Calu3 (cell line): ENCODE results near the gene LOXHD1. TPM values are rescaled to one million over a fixed set of nuclear protein-coding genes. Genes with fewer than 3 reads are reported as not detected.

Experiments used
- BruUV-seq: library from RNA; stranded (reverse); fragments of 400-500 nt; replicated peaks from 2 replicates; lab custom pipeline; 2021; lab: Mats Ljungman, UMichigan
- CTCF ChIA-PET: fragments of 300-600 bp; sonication (Branson Sonifier 250); formaldehyde crosslinking; loops from one replicate; lab custom pipeline; 2022; ENCODE audit warnings: antibody characterized with exemption; lab: Charles Lee
- DNase-seq: peaks from one replicate; pipeline ENCODE4 v3.0.0; 2022
- H3K27ac Mint-ChIP-seq: one replicate; pipeline ENCODE4 v1.8.0; 2022; ENCODE audit warnings: mixed read lengths; ENCODE audit not compliant: unreplicated experiment
- H3K27me3 Mint-ChIP-seq: one replicate; pipeline ENCODE4 v1.8.0; 2022; ENCODE audit warnings: mixed read lengths; ENCODE audit not compliant: unreplicated experiment
- H3K36me3 Mint-ChIP-seq: one replicate; pipeline ENCODE4 v1.8.0; 2022; ENCODE audit warnings: mild to moderate bottlenecking, moderate library complexity, mixed read lengths; ENCODE audit not compliant: insufficient read depth, unreplicated experiment
- H3K4me1 Mint-ChIP-seq: one replicate; pipeline ENCODE4 v1.8.0; 2022; ENCODE audit warnings: mild to moderate bottlenecking, low read depth, mixed read lengths; ENCODE audit not compliant: unreplicated experiment
- H3K4me3 Mint-ChIP-seq: one replicate; pipeline ENCODE4 v1.8.0; 2022; ENCODE audit warnings: mild to moderate bottlenecking, low read depth, moderate library complexity, mixed read lengths; ENCODE audit not compliant: unreplicated experiment
- H3K9me3 Mint-ChIP-seq: one replicate; pipeline ENCODE4 v1.8.0; 2022; ENCODE audit warnings: low read depth, mixed read lengths; ENCODE audit not compliant: unreplicated experiment
- intact Hi-C: fragments of 100-400 bp; cut with micrococcal nuclease; formaldehyde crosslinking; loops from one replicate; pipeline ENCODE4 v1.10.0; 2022; ENCODE audit not compliant: unreplicated experiment
- total RNA-seq: library from RNA; stranded (reverse); gene quantifications from 2 replicates; pipeline ENCODE4 v1.2.3, GENCODE V29; 2022
- TF ChIP-seq, protein P1 (sequence below): fragments of 200-600 bp; IDR thresholded peaks from one replicate; pipeline ENCODE4 v1.8.0; 2022; ENCODE audit warnings: antibody characterized with exemption; ENCODE audit not compliant: unreplicated experiment

LOXHD1 gene
- total RNA-seq, 1 experiment from 2014 or later: not detected

GRCh38 chr18:46639386-46639785, 17.6 kb downstream of the LOXHD1 start:
- Mint-ChIP-seq H3K27me3 (peaks cover 90% of the 10 kb centered on the region), H3K9me3 (no peaks in the 10 kb centered on the region), H3K36me3 (no peaks in the 10 kb centered on the region), H3K27ac (no peak overlapping the region), H3K4me3 (no peak overlapping the region), H3K4me1 (no peaks in the 10 kb centered on the region)
- CTCF ChIA-PET: no interaction called here
- intact Hi-C loops: no loop called here
- DNase-seq: no peak
- no TSS peak for BruUV-seq
- TF ChIP-seq, protein P1, sequence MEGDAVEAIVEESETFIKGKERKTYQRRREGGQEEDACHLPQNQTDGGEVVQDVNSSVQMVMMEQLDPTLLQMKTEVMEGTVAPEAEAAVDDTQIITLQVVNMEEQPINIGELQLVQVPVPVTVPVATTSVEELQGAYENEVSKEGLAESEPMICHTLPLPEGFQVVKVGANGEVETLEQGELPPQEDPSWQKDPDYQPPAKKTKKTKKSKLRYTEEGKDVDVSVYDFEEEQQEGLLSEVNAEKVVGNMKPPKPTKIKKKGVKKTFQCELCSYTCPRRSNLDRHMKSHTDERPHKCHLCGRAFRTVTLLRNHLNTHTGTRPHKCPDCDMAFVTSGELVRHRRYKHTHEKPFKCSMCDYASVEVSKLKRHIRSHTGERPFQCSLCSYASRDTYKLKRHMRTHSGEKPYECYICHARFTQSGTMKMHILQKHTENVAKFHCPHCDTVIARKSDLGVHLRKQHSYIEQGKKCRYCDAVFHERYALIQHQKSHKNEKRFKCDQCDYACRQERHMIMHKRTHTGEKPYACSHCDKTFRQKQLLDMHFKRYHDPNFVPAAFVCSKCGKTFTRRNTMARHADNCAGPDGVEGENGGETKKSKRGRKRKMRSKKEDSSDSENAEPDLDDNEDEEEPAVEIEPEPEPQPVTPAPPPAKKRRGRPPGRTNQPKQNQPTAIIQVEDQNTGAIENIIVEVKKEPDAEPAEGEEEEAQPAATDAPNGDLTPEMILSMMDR: no peak

GRCh38 chr18:46636040-46636630, 20.9 kb downstream of the LOXHD1 start:
- Mint-ChIP-seq H3K27ac (no peak overlapping the region), H3K4me3 (no peak overlapping the region), H3K9me3 (no peaks in the 10 kb centered on the region), H3K4me1 (no peaks in the 10 kb centered on the region), H3K27me3 (peaks cover 87% of the 10 kb centered on the region), H3K36me3 (no peaks in the 10 kb centered on the region)
- TF ChIP-seq, protein P1: no peak
- no peak for DNase-seq
- intact Hi-C loops: no loop called here
- BruUV-seq: no TSS peak
- CTCF ChIA-PET: no interaction called here

DNA sequence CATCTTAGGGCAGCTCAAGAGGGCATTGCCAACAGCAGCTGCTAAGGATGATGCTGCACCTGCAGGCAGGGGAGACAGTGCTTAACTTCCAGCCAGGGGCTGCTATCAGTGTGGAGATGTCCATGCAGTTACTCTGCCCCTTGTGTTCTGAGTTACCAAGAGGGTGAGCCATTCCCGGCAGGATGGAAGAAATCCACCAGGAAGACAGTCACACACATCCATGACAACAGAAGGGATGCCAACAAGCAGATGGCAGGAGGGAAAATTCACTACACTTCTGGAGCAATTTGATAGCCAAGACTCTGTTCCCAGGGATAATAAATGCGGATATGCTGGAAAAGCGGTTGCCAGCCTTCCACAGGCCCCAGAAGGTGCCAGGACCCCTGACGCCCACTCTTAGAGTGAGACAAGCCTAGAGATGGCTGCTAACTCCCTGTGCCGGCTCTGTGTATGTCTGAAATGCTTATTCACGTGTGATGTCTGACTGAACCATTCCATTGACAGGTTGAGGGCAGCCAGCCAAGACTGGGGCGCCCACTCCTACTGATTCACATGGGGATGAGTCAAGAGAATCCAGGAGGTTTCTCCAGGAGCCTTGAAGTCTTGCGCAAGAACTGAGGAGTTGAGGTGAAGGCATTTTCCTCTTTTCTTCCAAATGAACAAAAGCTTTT, 24.5 kb downstream of the LOXHD1 start:
- Mint-ChIP-seq H3K27me3 (peaks cover 87% of the 10 kb centered on the region), H3K4me3 (no peak overlapping the region), H3K9me3 (no peaks in the 10 kb centered on the region), H3K4me1 (no peaks in the 10 kb centered on the region), H3K27ac (no peak overlapping the region), H3K36me3 (no peaks in the 10 kb centered on the region)
- TF ChIP-seq, protein P1: no peak
- CTCF ChIA-PET: no interaction called here
- DNase-seq: no peak
- no TSS peak for BruUV-seq
- intact Hi-C loops: no loop called here

- H3K27me3 Mint-ChIP-seq: peaks cover 89% of the 10 kb centered on the region
- H3K4me3 Mint-ChIP-seq: no peak overlapping the region
- CTCF ChIA-PET: no interaction called here
- intact Hi-C loops: no loop called here
- TF ChIP-seq, protein P1: no peak
- H3K4me1 Mint-ChIP-seq: no peaks in the 10 kb centered on the region
- no peaks in the 10 kb centered on the region for H3K9me3 Mint-ChIP-seq
- no peaks in the 10 kb centered on the region for H3K36me3 Mint-ChIP-seq
- no peak overlapping the region for H3K27ac Mint-ChIP-seq
- no TSS peak for BruUV-seq
- DNase-seq: no peak
Measured at GRCh38 chr18:46630991-46631390, 26.0 kb downstream of the LOXHD1 start.
